ENCODE data around the gene SYT6. TPM values are rescaled to one million over a fixed set of nuclear protein-coding genes. Genes with fewer than 3 reads are reported as not detected.

Gene SYT6
- total RNA-seq, 1 donor from 2014 or later, result 0.10 TPM

DNA sequence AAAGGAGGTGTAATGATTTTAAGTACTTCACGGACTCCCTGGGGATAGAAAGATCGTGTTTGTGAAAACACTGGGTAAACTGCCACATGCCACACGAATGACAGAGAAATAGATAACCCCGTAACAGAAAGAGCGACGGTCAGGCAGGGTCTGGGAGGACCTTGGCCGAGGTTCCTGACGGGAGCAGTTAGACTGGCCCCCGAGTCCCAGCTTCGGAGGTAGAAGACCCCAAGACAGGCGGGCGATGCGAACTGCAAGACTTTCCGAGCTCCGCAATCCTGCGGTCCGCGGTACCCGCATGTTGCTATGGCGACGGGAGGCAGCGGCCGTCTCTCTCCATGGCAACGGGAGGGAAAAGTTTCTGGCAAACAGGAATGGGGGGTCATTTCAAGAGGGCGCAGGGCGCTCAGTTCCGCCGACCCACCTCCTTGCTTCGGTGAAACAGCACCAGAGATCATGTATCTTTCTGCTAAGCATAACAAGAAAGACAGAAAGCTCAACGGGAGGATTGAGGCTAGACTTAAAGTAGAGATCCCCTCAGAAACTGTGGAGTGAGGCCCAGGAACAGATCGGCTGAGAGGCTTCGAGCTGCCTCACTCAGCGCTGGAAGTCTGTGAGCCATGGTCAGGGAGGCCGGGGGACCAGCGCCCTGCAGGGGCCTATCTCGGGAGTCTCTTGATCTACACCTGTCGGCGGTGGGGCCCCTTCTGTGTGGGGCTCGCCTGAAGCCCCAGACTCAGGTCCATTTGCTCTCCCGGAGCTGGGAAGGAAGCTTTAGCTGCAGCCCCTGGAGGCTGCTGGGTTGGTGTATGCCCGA lies 685 bp upstream of the SYT6 start:
- DNase-seq, result peak; percentile 36

DNA sequence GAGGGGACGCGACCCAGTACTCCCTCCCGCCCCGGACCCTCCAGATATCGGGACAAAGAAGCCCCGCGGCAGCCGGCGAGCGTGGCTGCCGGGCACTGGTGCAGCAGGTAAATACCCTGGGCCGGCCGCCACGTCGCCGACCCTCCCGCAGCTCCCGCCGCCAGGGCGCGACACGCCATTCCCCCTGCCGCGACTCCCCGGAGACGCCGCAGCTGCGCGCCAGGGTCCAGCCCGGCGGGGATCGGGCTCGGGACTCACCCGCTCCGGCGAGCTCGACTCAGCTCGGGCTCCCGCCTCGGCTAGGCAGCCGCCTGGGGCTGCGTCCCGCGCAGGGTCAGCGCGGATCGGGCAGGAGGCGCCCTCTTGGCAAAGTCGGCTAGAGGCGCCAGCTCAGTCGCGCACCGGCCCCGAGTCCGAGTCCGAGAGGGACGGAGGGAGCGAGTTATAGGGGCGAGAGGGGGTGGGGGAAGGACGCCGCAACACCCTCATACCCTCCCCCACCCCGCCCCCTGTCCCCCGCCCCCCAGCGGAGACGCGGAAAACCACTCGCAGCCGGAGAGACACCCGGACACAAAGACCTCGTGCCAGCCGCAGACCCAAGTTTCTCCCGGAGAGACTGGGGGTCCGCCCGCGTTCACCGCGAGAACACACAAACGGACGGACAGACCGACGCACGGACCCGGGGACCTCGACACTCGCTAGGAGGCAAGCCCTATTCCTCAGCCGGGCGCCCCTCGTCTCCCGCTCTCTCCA lies 985 bp downstream of the SYT6 start:
- peak; percentile 46 for DNase-seq

DNA sequence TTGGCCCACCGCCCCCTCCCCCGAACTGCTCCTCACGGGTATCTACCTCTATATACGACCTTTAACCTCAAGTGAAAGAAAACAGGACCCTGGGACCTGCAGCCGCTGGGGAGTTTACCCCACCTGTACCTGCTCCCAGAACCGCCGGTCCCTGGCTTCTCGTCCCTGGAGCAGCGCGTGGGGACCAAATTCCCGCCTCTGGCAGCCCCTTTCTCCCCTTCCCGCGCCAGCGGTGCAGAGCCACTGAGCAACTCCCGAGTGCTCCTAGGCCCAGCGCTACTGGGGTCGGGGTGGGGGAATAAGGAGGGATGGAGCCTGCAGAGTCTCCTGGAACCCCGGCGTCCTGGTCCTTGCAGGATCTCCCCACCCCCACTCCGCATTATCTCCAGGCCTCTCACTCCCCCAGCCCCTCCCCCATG lies 1.6 kb downstream of the SYT6 start:
- no peak for DNase-seq

DNA sequence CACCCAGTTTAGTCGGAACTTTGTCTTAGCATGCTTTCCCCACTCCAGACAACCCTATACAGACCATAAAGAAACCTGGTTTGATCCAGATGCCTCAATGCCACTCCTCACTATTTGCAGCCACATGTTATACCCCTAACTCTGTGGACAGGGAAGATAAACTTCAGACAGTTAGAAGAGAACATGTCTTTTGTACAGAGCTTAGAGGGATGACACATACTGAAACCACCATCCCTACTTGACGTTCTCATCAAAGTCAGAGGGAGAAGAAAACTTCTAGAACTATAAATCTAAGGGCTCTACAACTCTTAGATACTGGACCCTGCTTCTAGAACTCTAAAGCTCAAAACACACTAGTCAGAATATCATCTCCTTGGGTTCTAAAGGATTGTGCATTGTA lies 3.7 kb downstream of the SYT6 start:
- DNase-seq, result no peak

DNA sequence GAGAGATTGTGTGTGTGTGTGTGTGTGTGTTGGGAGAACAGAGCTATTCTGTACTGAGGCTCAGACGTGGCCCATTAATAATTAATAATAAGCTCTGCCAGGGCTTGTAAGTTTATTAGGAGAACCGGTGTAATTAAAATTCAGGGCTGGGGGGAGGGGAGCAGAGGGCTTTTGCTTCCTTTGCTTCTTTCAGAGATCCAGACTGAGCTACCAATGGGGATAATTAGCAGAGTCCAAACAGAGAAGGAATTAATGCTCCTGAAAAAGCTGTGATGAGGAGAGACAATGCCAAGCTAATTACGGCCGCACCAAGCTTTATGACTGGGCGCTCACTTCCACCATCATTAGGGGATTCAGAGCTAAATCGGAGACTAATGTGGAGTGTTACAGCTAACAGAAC lies 4.5 kb downstream of the SYT6 start:
- DNase-seq, result no peak

DNA sequence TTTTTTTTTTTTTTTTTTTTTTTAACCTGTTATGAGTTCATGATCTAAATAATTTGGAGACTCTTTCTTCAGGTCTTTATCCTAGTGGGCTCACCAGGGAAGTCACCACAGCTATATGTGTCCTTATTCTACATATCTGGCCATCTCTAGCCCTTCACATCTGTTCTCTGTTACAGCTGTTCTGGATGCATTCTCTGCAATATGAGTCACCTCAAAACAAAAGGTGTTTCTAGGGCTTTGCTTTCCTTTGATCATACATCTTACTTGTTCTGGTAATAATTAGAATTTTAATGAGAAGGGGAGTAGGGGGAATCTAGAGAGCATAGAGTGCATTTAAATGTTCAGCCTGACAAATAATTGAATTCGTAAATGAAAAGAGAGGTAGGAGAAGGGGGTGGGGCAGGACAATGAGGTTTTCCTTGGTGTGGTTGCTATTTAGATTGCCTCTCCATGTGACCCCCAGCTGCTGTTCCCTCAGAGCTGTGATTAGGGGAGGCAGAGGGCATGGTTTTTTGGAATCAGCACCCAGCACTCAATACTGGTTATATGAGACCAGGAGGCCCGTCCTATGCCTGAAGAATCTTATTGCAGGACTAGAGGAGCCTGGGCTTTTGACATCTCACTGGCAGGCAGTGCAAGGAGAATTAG lies 8.0 kb downstream of the SYT6 start:
- no peak for DNase-seq

DNA sequence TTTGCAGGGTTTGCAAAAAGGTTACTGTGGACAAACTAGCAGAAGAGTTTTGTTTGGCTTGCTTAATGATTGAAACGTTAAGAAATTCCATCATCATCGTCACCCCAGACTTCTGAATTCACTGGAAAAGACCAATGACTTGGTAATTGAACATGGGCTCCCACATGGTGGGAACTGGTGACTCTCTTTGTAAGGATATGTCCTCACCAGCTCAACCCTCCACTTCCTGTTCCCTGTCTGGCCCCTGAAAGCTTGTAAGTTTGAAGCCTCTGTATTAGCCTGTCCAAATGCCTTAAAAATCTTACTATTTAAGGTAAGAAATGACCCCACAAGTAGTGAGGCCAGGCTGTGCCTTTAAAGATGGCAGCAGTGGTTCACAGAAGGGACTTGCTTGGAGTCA lies 9.7 kb downstream of the SYT6 start:
- no peak for DNase-seq

DNA sequence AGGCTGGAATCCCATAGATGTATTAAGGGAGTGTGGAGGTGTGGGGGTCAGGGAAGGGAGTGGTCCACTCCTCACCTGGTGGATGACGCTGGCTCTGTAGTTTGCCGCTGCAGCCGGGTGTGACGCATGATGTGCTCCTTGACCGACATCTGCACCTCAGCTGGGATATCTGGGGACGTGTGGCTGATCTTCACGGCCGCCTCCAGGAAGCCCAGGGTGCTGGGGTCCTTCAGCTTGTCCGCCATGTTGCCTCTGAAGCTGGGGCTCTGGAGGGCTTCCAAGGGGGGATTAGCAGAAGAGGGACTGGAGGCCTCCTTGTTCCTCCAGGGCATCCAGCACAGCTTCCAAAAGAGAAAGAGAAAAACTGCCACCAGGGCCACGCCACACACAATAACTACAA lies 14.1 kb downstream of the SYT6 start:
- no peak for DNase-seq

DNA sequence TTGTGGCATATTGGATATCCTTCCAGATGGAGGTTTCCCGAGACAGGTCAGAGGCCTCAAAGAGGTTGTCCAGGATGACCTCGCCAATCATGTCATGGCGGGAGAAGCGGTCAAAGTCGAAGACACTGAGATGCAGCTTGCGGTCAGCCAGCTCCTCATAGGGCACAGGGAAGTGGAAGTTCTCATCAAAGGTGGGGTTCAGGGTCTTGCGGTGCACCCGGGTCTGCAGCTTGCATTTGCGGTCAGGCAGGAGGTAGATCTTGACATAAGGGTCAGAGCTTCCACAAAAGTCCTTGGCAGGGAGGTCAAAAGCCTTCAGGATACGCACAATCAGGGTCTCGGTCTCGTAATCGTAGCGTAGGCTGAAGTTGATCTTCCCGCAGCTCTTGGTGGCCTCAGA lies 16.2 kb downstream of the SYT6 start:
- no peak for DNase-seq

DNA sequence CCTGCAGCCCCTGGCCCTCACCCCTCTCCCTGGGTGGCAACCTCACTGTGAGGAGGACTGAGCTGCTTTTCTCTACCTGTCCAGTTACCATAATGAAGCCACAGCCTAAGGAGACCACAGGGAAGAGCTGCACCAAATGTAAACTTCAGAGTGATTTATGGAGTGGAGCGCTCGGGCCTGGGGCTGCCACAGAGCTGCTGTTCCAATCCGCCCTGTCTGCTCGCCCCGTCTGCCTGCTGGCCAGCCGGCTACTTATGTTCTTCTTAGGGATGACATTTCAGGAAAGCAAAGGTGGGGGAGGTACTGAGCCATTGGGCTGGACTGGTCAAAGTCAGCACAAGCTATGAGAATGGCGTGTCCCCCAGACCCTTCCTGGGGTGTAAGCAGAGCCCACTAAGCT lies 17.9 kb downstream of the SYT6 start:
- DNase-seq, result no peak

DNA sequence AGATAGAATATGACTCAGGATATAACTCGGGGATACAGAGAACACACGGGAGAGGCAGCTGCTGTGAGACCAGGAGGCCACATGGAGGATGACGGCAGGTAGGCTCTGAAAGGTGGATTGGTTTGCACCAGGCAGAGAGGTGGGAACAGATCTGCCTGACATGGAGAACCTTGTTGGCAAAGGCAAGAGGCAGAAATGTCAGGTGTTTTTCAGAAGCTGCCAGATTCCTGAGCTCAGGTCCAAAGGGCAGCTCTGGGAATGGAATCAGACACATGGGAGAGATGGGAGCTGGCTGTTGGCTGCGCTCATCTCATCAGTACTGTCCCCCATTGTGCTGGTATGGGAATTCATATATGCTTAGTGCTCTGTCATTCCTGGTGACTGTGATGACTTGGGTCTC lies 19.2 kb downstream of the SYT6 start:
- no peak for DNase-seq

DNA sequence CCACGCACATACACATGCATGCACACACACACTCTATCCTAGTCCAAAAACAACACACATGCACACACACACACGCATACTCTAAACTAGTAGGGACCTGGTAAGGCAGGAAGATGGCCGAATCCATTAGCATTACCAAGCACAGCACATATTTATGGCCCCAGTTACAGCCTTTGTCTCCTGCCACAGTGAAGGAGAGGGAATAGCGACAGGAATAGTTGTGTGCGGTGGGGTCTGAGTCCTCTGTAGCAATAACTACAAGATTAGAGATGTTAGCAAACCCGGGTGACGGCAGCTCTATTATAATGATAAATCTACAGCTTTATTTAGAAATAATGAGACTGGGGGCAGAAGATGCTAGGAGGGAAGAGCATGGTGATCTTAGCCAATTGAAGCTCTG lies 20.5 kb downstream of the SYT6 start:
- no peak for DNase-seq

DNA sequence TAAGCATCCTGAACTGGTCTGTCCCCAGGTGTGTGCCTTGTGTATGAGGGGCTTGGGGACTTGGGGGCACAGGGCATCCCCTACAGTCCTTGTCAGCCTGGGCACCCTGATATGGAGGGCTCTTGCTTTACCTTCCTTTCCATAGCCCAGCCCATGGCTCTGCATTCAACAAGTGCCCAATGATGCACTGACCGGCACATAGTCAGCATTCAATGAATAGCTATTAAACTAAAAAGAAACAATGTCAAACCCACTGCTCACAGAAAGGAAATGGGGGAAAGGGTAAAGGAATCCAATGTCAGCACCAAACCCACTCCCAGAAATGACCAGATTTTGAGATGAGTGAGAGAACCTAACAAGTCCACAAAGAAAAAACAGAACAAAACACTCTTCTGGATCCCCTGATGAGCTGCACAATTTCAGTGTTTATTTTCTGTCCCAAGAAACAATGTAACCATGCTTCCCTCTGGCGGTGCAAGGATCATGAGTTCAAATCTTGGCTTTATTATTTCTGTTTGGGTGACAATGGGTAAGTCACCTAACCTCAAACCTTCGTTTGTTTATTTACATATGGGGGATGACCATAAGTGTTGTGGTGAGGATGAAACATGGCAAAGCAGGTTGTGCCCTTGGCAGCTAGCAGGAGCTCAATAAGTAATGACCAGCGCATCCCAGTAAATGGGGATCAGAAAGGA lies 22.0 kb downstream of the SYT6 start:
- no peak for DNase-seq

DNA sequence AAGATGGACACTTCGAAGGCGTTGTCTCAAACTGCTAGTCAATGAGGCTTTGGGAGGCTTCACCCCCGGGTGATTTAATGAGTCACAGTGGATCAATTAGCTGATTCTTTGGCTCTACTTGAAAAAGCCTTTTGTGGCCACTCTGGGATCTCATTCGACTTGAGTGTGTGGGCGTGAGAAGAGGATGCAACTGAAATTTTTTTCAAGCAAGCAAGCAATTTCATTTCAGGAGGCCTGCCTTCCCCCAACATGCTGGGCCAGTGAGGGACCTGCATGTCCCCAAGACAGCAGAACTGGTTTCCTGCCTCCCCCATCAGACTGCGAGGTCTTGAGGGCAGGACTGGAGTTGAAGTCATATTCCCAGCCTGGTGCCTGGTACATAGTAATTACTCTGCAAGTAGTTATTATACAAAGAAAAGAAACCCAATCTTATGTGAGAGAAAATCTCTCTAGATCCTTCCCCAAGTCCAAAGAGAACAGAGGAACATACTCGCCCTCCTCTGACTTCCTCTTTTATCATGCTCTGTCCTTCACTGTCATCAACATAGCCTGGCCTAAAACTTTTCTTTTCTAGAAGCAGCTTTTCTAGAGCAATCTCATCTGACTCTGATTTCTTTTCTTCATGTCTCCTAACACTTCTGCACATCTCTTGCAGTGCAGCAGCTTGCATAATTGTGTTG lies 22.7 kb downstream of the SYT6 start:
- DNase-seq, result no peak

DNA sequence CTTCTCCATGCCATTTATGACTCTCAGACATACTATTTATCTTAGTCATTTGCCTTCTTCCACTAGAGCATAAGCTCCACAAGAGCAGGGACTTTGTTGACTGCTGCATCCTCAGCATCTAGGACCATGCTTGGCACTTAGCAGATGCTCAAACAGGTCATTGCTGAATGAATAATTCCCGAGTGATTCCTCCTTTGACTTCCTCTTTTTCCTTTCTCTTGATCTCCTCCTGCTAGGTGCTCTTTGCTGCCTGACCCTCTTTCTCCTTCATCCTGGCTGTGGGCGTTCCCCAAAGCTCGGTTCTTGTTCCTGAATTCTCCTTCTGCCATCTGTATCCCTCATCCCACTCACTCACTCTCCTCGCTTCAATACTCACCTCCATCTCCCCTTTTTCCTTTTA lies 23.5 kb downstream of the SYT6 start:
- DNase-seq, result no peak

DNA sequence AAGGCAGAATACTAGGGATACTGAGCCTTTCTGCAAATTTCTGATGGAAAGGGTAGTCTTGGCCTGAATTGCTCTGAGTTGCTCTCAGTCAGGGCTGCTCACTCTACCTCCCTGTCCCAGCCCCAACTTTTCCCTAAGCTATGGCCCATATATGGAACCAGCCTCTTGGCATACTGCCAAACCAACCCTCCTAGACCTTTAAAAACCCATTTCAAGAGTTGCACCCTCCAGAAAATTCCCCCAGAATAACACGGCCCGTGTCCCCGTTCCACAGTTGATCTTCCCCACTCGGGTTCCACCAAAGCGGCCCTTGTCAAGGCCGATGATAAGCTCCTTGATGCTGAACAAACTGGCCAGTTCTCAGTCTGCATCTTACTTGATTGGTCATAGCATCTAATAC lies 25.4 kb downstream of the SYT6 start:
- no peak for DNase-seq

DNA sequence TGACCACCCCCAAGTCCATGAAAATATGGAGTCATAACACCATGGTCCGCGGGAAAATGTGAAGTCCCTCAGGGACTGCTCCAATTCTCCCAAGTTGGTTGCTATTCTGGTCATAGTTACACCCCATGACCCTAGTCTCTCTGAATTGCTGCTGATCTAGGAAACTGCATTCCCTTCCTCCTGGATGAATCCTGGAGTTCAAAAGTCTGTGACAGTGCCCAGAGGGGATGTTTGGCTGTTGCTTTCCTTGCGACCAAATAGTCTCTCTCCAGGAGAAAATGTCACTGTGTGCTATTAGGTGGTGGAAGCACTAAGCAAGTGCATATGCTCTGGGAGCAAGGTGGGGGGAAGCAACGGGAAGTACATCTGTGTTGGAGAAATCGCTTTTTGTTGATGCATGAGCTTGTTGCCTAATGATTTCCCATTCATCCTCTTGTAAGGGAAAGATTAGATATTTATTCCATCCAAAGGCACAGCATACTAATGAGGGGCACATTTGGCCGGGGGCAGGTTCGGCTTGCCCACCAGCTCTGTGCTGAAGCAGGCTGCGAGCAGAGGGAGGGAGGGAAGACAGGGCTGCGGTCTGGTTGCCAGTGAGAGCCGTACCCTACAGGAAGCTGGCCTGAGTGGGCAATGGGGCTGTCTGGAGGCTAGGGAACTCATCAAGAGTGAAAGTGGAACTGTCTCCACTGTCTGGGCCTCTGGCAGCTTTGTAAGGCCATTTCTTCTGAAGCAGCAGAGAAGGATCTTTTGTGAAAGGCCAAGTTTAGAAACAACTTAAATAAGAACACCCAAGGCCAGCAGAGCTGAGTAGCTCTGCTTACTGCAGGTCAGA lies 27.2 kb downstream of the SYT6 start:
- DNase-seq, result no peak

DNA sequence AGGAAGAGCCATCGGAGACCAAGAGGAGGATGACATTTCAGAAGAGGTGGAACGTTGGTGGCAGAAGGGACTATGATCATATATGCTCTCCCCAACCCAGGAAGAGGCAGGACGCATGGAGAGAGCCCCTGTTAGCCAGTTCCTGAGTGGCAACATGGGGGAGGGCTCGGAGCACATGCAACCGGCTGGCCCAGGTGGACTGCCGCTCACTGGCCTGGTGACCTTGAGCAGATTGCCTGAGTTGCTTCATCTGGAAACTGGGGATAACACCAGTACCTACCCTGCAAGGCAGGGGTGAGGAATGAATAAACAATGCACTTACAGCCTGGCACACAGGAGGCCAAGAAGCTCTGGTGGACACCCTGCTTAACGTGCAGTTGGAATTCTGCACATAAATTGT lies 29.0 kb downstream of the SYT6 start:
- no peak for DNase-seq

DNA sequence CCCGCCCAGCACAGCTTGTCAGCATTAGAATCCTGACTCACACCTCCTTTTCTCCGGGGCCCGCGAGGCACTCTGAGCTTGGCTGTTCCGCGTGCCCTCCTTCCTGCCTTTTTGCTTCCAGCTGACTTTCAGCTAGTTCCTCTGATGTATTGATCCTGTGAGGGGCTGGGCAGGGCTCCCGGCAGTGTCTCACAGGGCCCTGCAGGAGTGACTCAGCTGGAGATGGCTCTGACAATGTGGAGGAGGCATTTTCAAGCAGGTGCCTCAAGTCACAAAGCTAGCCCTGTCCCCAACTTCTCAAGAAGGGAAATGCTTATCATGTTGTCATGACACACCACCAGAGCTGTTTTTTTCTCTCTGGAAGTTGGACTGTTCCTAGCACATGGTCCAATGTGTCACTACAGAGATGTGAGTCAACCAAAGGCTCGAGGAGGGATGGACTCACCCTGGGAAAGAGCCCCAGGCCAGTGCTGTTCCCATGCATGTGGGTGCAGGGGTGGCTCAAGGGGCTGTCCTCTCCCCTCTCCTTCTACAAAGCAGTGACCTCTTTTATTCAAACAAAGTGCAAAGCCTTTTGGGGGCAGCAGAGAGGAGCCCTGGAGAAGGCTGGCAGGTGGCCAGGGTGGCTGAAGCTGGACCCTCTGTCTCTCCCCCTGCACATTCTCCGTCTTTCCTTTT lies 30.6 kb downstream of the SYT6 start:
- no peak for DNase-seq

DNA sequence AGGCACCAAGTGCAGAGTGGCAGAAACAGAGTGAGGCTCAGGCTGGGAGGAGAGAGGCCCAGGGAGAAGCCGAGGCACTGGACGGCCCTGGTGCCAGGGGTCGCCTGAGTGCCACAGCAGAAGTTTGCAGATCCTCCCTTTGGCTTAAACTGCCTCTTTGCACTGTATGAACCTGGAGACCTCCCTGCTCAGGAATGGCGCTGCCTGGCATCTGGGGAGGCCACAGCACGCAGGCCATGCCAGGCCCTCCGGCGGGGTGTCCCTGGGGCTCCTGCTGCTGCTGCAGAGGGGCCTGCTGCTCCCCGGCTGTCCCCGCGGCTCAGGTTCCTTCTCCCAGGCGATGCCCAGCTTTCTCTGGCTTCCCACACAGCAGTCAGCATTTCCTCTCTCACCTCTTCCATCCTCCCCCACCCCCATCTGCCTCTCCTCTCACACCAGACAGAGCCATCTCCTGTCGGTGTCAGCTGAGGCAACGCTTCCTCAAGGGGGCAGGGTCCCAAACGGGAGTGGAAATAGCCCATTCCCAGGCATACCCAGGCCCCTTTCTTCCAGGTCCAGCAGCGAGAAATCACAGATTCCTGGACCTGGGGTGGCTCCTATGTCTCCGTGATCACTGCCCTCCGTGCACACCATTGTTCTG lies 35.2 kb downstream of the SYT6 start:
- DNase-seq, result no peak
